Psoas muscle (tissue), 8 donors: ENCODE results near the gene CLEC9A. TPM values are rescaled to one million over a fixed set of nuclear protein-coding genes. Genes with fewer than 3 reads are reported as not detected.

ENCODE experiments used
- ATAC-seq, 4 donors: fragments of 200-7000 bp; cut with Tn5 transposase; one replicate each; pipeline ENCODE4 v1.9.1; 2020; ENCODE audit warnings: moderate library complexity in 3 of 4, mild to moderate bottlenecking in 2 of 4
- DNase-seq, 2 donors: peaks; one replicate each; pipeline ENCODE4 v3.0.0-alpha.2; 2020
- H3K27ac ChIP-seq: fragments of 200-600 bp; one replicate; pipeline ENCODE4 v1.8.0; 2022
- H3K27me3 ChIP-seq, 3 donors: fragments of 200-600 bp in 1 of 3; one replicate each; pipeline versions ENCODE4 v1.6.1 to v1.8.0; 2013 to 2022; ENCODE audit warnings: low read length in 2 of 3, mild to moderate bottlenecking in 2 of 3, moderate library complexity in 1 of 3; ENCODE audit not compliant: insufficient read depth in 3 of 3
- H3K36me3 ChIP-seq, 2 donors: fragments of 200-600 bp in 1 of 2; one replicate each; pipeline versions ENCODE4 v1.6.1 to v1.8.0; 2013 to 2022; ENCODE audit warnings: low read depth in 1 of 2, mild to moderate bottlenecking in 1 of 2, moderate library complexity in 1 of 2; ENCODE audit not compliant: insufficient read depth in 1 of 2
- H3K4me1 ChIP-seq: fragments of 200-600 bp; one replicate; pipeline ENCODE4 v1.8.0; 2022
- H3K4me3 ChIP-seq: fragments of 200-600 bp; one replicate; pipeline ENCODE4 v1.8.0; 2022; ENCODE audit warnings: mild to moderate bottlenecking
- H3K9me3 ChIP-seq: fragments of 200-600 bp; one replicate; pipeline ENCODE4 v1.8.0; 2022
- CTCF ChIP-seq: fragments of 200-600 bp; IDR thresholded peaks from one replicate; pipeline ENCODE4 v1.8.0; 2022; ENCODE audit warnings: antibody characterized with exemption
- WGBS, 3 donors: extraction: QIAGEN DNeasy Blood & Tissue Kit; methylation state at CpG; one replicate each; pipeline versions ENCODE4 v1.1.6 to v1.1.7; 2013; 5-methylcytosine and 5-hydroxymethylcytosine counted together
- intact Hi-C, 2 donors: fragments of 100-400 bp; cut with DNase I; formaldehyde crosslinking; loops; one replicate each; pipeline versions ENCODE4 v1.11.0 to v1.14.2; 2022
- polyA plus RNA-seq, 3 donors: library from polyadenylated mRNA; stranded (reverse); fragments of 200-250 nt; gene quantifications; one replicate each; pipeline ENCODE4 v1.2.3, GENCODE V29; 2013
- total RNA-seq, 4 donors: library from RNA; stranded (reverse); fragmentation: NEBNext Ultra II Directional in 2 of 4; extraction: Animal tissue kit (Norgen Biotek cat#: 25700) in 2 of 4; gene quantifications; one replicate each; pipeline versions ENCODE4 v1.2.1 to v1.2.4, GENCODE V29; 2021 to 2023
- donor health status: healthy with polysubstance abuse.
- donor health status: DM: no; HTN: no; CAD: no; lungs with moderate emphysema.
- donor health status: Bipolar disorder and iron deficiency.
- donor health status: healthy.
- donor health status: DM: yes; HTN: yes; CAD: no.
- donor health status: DM: no; HTN: no; CAD: no.
- donor health status: DM: no; HTN: no; CAD: no.
- donor health status: DM: yes; HTN: yes; CAD: no.

CLEC9A gene
- total and polyA plus RNA-seq, 7 donors = 0.05 TPM; not detected in 6

- 17 to 19% (median 17%) methylated on average over 3 of the region's 3 CpGs for WGBS, 3 donors
- TF ChIP-seq CTCF = no peak
- intact Hi-C loops = no loop called here
- Histone ChIP-seq H3K27me3 (no peaks in the 10 kb centered on the region), H3K9me3 (no peaks in the 10 kb centered on the region), H3K4me3 (no peak overlapping the region), H3K27ac (no peak overlapping the region), H3K4me1 (no peaks in the 10 kb centered on the region), H3K36me3 (peaks cover 0 to 3% of the 10 kb centered on the region in 2 donors)
- ATAC-seq (no peak), DNase-seq (no peak)
Observed at GRCh38 chr12:10069976-10070375, 39.5 kb downstream of the CLEC9A start.

GRCh38 chr12:10070380-10070779 is 39.9 kb downstream of the CLEC9A start:
- Histone ChIP-seq H3K9me3 (no peaks in the 10 kb centered on the region), H3K27ac (no peak overlapping the region), H3K27me3 (no peaks in the 10 kb centered on the region), H3K36me3 (peaks cover 0 to 3% of the 10 kb centered on the region in 2 donors), H3K4me3 (no peak overlapping the region), H3K4me1 (no peaks in the 10 kb centered on the region)
- DNase-seq (no peak), ATAC-seq (no peak)
- intact Hi-C loops = no loop called here
- TF ChIP-seq CTCF = no peak
- 85 to 90% (median 88%) methylated on average over 4 of the region's 4 CpGs for WGBS, 3 donors

- no peak for DNase-seq
- H3K4me1 ChIP-seq = no peaks in the 10 kb centered on the region
- H3K27me3 ChIP-seq = no peaks in the 10 kb centered on the region
- H3K27ac ChIP-seq = no peak overlapping the region
- WGBS, 3 donors = 86 to 93% (median 89%) methylated on average over 2 of the region's 2 CpGs
- H3K36me3 ChIP-seq = peaks cover 0 to 3% of the 10 kb centered on the region in 2 donors
- H3K9me3 ChIP-seq = no peaks in the 10 kb centered on the region
- no peak for ATAC-seq
- H3K4me3 ChIP-seq = no peak overlapping the region
- intact Hi-C loops = no loop called here
- TF ChIP-seq CTCF = no peak
Observed at GRCh38 chr12:10072131-10072530, 41.6 kb downstream of the CLEC9A start.

- Histone ChIP-seq H3K4me3 (no peak overlapping the region), H3K27me3 (no peaks in the 10 kb centered on the region), H3K4me1 (no peaks in the 10 kb centered on the region), H3K9me3 (no peaks in the 10 kb centered on the region), H3K36me3 (peaks cover 0 to 3% of the 10 kb centered on the region in 2 donors), H3K27ac (no peak overlapping the region)
- 88 to 94% (median 93%) methylated on average over 5 of the region's 5 CpGs for WGBS, 3 donors
- no peak for DNase-seq
- ATAC-seq = no peak
- no peak for TF ChIP-seq CTCF
- intact Hi-C loops = no loop called here
Observed at GRCh38 chr12:10073261-10073660, 42.8 kb downstream of the CLEC9A start.

GRCh38 chr12:10075451-10075850 is 45.0 kb downstream of the CLEC9A start:
- Histone ChIP-seq H3K36me3 (peaks cover 0 to 3% of the 10 kb centered on the region in 2 donors), H3K4me1 (no peaks in the 10 kb centered on the region), H3K27ac (no peak overlapping the region), H3K27me3 (no peaks in the 10 kb centered on the region), H3K9me3 (no peaks in the 10 kb centered on the region), H3K4me3 (no peak overlapping the region)
- TF ChIP-seq CTCF = no peak
- DNase-seq = no peak
- intact Hi-C loops = no loop called here
- ATAC-seq = no peak
